ENCODE results near the gene MPRIP. TPM values are rescaled to one million over a fixed set of nuclear protein-coding genes. Genes with fewer than 3 reads are reported as not detected.

MPRIP gene
- total and polyA plus RNA-seq, 10 donors = 52.3 to 309 (median 131) TPM

GRCh38 chr17:17151541-17151940, 109.3 kb downstream of the MPRIP start:
- WGBS, 5 donors = 84 to 92% (median 89%) methylated on average over 3 of the region's 3 CpGs
- Histone ChIP-seq H3K27ac (peak overlapping the region in 6 of 8 donors; percentile 0 to 72 (median 62)), H3K4me1 (peaks cover 3 to 39% (median 19%) of the 10 kb centered on the region in 6 donors), H3K27me3 (replicated peaks in 1 of 7) (no peaks in the 10 kb centered on the region), H3K4me3 (no peak overlapping the region), H3K36me3 (peaks cover 8 to 98% (median 65%) of the 10 kb centered on the region in 6 donors), H3K9me3 (no peaks in the 10 kb centered on the region)
- no peak for TF ChIP-seq POLR2AphosphoS5 (IDR thresholded peaks at IDR 0.05)
- no peak for TF ChIP-seq CTCF (IDR thresholded peaks at IDR 0.05 in 8 of 11, conservative IDR thresholded peaks at IDR 0.05 in 3 of 11)
- TF ChIP-seq POLR2A (IDR thresholded peaks at IDR 0.05) = no peak
- intact Hi-C loops (cut with DNase I; ENCODE audit: low total_unique reads) = loop anchor here (10.0 kb wide), 1 partner anchor 147 kb away; no protein-coding TSS in a partner anchor
- DNase-seq = no peak

- TF ChIP-seq POLR2A (IDR thresholded peaks at IDR 0.05) (no peak), POLR2AphosphoS5 (IDR thresholded peaks at IDR 0.05) (peak; percentile 56 to 72 (median 66))
- peak; percentile 84 for DNase-seq
- Histone ChIP-seq H3K27ac (peak overlapping the region in 7 of 8 donors; percentile 0 to 72 (median 60)), H3K4me3 (no peak overlapping the region), H3K4me1 (peaks cover 3 to 39% (median 19%) of the 10 kb centered on the region in 6 donors), H3K36me3 (peaks cover 8 to 98% (median 65%) of the 10 kb centered on the region in 6 donors), H3K9me3 (no peaks in the 10 kb centered on the region), H3K27me3 (replicated peaks in 1 of 7) (no peaks in the 10 kb centered on the region)
- 28 to 52% (median 39%) methylated on average over 5 to 8 of the region's 8 CpGs for WGBS, 5 donors
- intact Hi-C loops (cut with DNase I; ENCODE audit: low total_unique reads) = loop anchor here (10.0 kb wide), 1 partner anchor 147 kb away; no protein-coding TSS in a partner anchor
Measured at GRCh38 chr17:17151962-17152361, 109.7 kb downstream of the MPRIP start.

- TF ChIP-seq CTCF (IDR thresholded peaks at IDR 0.05 in 8 of 11, conservative IDR thresholded peaks at IDR 0.05 in 3 of 11) = no peak
- Histone ChIP-seq H3K4me1 (peaks cover 3 to 39% (median 19%) of the 10 kb centered on the region in 6 donors), H3K4me3 (no peak overlapping the region), H3K9me3 (no peaks in the 10 kb centered on the region), H3K27me3 (replicated peaks in 1 of 7) (no peaks in the 10 kb centered on the region), H3K27ac (peak overlapping the region in 7 of 8 donors; percentile 0 to 72 (median 60)), H3K36me3 (peaks cover 8 to 98% (median 65%) of the 10 kb centered on the region in 6 donors)
- intact Hi-C loops (cut with DNase I; ENCODE audit: low total_unique reads) = loop anchor here (10.0 kb wide), 1 partner anchor 148 kb away; no protein-coding TSS in a partner anchor
- DNase-seq = no peak
- 61 to 82% (median 75%) methylated on average over 4 of the region's 4 CpGs for WGBS, 5 donors
Measured at GRCh38 chr17:17152385-17152784, 110.1 kb downstream of the MPRIP start.

- H3K36me3 ChIP-seq = peaks cover 8 to 98% (median 66%) of the 10 kb centered on the region in 6 donors
- no peak for DNase-seq
- peaks cover 3 to 39% (median 19%) of the 10 kb centered on the region in 6 donors for H3K4me1 ChIP-seq
- intact Hi-C loops (cut with DNase I; ENCODE audit: low total_unique reads) = loop anchor here (10.0 kb wide), 1 partner anchor 148 kb away; no protein-coding TSS in a partner anchor
- H3K27me3 ChIP-seq (replicated peaks in 1 of 7) = no peaks in the 10 kb centered on the region
- no peak overlapping the region for H3K4me3 ChIP-seq
- TF ChIP-seq CTCF (IDR thresholded peaks at IDR 0.05 in 8 of 11, conservative IDR thresholded peaks at IDR 0.05 in 3 of 11) = no peak
- peak in 1 of 3 donors; percentile 43 for TF ChIP-seq POLR2AphosphoS5 (IDR thresholded peaks at IDR 0.05)
- WGBS, 5 donors = 79 to 93% (median 83%) methylated on average over 3 to 9 of the region's 9 CpGs
- no peaks in the 10 kb centered on the region for H3K9me3 ChIP-seq
- H3K27ac ChIP-seq = peak overlapping the region in 1 of 8 donors; percentile 3
Measured at GRCh38 chr17:17153071-17153470, 110.8 kb downstream of the MPRIP start.
